ENCODE data around the gene P2RY8.

P2RY8 gene

DNA sequence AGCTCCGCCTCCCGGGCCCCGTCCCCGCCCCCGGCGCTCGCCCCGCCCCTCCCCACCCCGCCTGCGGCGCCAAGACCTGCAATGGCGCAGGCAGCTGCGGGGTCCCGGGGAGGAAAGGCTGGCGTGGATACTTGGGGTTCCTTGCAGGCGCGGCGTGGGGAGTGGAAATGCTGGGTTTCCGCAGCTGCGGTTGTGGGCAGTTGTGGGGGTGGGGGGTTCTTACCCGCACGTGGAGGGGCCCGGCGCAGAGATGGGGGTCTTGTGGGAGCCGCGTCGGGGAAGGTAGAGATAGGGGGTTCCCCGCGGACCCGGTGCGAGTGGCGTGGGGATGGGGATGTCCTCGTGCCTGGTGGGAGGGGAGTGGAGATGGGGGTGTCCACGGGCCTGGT lies 83.6 kb downstream of the P2RY8 start:
- POLR2A ChIA-PET = no interaction called here
- DNase-seq (ENCODE audit: extremely low spot score) = peak; percentile 49
- TF ChIP-seq, protein P1, sequence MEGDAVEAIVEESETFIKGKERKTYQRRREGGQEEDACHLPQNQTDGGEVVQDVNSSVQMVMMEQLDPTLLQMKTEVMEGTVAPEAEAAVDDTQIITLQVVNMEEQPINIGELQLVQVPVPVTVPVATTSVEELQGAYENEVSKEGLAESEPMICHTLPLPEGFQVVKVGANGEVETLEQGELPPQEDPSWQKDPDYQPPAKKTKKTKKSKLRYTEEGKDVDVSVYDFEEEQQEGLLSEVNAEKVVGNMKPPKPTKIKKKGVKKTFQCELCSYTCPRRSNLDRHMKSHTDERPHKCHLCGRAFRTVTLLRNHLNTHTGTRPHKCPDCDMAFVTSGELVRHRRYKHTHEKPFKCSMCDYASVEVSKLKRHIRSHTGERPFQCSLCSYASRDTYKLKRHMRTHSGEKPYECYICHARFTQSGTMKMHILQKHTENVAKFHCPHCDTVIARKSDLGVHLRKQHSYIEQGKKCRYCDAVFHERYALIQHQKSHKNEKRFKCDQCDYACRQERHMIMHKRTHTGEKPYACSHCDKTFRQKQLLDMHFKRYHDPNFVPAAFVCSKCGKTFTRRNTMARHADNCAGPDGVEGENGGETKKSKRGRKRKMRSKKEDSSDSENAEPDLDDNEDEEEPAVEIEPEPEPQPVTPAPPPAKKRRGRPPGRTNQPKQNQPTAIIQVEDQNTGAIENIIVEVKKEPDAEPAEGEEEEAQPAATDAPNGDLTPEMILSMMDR (IDR thresholded peaks at IDR 0.05; ENCODE audit: control extremely low read depth, extremely low read depth, low read depth, missing control alignments) = no peak
- CTCF ChIA-PET = no interaction called here

DNA sequence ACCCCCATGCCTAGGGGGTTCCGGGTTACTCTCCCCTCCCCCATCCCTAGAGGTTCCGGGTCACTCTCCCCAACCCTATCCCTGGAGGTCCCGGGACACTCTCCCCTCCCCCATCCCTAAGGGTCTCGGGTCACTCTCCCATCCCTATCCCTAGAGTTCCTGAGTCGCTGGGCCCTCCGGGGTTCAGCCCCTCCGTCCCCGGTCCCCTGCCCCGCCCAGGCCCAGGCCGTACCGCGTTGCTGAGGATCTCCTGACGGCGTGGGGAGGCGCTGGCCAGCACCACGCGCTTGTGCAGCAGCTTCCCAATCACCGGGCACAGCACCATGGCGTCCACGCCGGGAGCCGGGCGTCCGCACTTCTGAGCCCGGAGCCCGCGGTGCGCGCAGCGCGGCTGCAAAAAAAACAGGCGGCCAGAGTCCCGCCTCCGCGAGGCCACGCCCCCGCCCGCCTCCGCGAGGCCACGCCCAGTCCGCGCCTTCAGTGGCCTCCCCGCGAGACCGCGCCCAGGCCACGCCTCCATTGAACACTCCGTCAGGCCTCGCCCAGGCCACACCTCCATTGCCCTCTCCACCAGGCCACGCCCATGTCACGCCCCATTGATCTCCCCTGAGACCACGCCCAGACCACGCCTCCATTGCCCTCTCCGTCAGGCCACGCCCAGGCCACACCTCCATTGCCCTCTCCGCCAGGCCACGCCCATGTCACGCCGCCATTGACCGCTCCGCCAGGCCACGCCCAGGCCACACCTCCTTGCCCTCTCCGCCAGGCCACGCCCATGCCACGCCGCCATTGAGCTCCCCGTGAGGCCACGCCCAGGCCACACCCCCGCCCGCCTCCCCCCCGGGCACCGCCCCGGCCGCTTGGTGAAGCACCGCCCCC lies 84.2 kb downstream of the P2RY8 start, which contains the start of gene ASMTL:
ASMTL (minus strand) TSS at position 394 of the 879 bp plus-strand sequence; CDS start at position 325, 69 bp downstream.
- DNase-seq (ENCODE audit: extremely low spot score) = peak; percentile 99
- POLR2A ChIA-PET = no interaction called here
- CTCF ChIA-PET = no interaction called here
- TF ChIP-seq, protein P1 (IDR thresholded peaks at IDR 0.05; ENCODE audit: control extremely low read depth, extremely low read depth, low read depth, missing control alignments) = no peak

DNA sequence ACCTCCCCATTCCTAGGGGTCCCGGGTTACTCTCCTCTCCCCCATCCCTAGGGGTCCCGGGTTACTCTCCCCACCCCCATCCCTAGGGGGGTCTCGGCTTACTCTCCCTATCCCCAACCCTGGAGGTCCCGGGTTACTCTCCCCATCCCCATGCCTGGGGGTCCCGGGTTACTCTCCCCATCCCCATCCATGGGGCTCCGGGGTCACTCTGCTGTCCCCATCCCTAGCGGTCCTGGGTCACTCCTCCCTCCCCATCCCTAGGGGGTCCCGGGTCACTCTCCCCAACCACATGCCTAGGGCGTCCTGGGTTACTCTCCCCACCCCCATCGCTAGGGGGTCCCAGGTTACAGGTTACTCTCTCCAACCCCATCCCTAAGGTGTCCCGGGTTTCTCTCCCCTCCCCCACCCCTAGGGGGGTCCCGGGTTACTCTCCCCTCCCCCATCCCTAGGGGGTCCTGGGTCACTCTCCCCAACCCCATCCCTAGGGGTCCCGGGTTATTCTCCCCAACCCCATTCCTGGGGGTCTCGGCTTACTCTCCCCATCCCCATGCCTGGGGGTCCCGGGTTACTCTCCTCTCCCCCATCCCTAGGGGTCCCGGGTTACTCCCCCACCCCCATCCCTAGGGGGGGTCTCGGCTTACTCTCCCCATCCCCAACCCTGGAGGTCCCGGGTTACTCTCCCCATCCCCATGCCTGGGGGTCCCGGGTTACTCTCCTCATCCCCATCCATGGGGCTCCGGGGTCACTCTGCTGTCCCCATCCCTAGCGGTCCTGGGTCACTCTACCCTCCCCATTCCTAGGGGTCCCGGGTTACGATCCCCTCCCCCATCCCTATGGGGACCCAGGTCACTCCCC lies 85.1 kb downstream of the P2RY8 start:
- ChIA-PET POLR2A (no interaction called here), CTCF (no interaction called here)
- DNase-seq (ENCODE audit: extremely low spot score) = no peak
- TF ChIP-seq, protein P1 (IDR thresholded peaks at IDR 0.05; ENCODE audit: control extremely low read depth, extremely low read depth, low read depth, missing control alignments) = no peak

DNA sequence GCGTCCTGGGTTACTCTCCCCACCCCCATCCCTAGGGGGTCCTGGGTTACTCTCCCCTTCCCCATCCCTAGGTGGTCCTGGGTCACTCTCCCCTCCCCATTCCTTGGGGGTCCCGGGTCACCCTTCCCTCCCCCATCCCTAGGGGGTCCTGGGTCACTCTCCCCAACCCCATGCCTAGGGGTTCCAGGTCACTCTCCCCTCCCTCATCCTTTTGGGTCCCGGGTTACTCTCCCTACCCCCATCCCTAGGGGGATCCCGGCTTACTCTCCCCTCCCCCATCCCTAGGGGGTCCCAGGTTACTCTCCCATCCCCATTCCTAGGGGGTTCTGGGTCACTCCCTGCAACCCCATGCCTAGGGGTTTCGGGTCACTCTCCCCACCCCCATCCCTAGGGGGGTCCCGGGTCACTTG lies 85.7 kb downstream of the P2RY8 start:
- TF ChIP-seq, protein P1 (IDR thresholded peaks at IDR 0.05; ENCODE audit: control extremely low read depth, extremely low read depth, low read depth, missing control alignments) = no peak
- POLR2A ChIA-PET = no interaction called here
- CTCF ChIA-PET = no interaction called here
- no peak for DNase-seq (ENCODE audit: extremely low spot score)

DNA sequence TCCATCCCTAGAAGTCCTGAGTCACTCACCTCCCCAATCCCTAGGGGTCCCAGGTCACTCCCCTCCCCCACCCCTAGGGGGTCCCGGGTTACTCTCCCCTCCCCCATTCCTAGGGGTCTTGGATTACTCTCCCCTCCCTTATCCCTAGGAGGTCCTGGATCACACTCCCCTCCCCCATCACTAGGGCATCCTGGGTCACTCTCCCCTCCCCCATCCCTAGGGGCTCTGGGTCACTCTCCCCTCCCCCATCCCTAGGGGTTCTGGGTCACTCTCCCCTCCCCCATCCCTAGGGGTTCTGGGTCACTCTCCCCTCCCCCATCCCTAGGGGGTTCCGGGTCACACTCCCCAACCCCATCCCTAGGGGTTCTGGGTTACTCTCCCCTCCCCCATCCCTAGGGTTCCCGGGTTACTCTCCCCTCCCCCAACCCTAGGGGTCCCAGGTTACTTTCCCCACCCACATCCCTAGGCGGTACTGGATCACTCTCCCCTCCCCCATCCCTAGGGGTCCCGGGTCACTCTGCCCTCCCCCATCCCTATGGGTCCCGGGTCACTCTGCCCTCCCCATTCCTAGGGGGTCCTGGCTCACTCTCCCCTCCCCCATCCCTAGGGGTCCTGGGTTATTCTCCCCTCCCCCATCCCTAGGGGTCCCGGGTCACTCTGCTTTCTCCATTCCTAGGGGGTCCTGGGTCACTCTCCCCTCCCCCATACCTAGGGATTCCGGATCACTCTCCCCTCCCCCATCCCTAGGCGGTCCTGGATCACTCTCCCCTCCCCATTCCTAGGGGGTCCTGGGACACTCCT lies 86.4 kb downstream of the P2RY8 start:
- no peak for DNase-seq (ENCODE audit: extremely low spot score)
- TF ChIP-seq, protein P1 (IDR thresholded peaks at IDR 0.05; ENCODE audit: control extremely low read depth, extremely low read depth, low read depth, missing control alignments) = no peak
- ChIA-PET CTCF (no interaction called here), POLR2A (no interaction called here)

DNA sequence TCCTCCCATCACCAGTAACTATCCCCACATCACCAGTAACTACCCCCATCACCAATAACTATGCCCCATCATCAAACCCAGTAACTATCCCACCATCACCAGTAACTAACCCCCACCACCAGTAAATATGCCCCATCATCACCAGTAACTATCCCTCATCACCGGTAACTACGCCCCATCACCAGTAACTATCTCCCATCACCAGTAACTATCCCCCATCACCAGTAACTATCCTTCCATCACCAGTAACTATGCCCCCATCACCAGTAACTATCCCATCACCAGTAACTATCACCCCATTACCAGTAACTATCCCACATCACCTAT lies 87.2 kb downstream of the P2RY8 start:
- ChIA-PET CTCF (no interaction called here), POLR2A (no interaction called here)
- no peak for DNase-seq (ENCODE audit: extremely low spot score)
- TF ChIP-seq, protein P1 (IDR thresholded peaks at IDR 0.05; ENCODE audit: control extremely low read depth, extremely low read depth, low read depth, missing control alignments) = no peak

Data from GM10248 (cell line).